Embryonic facial prominence (tissue), 1 donor: ENCODE measurements around the gene MED10.

ENCODE experiments used
- DNase-seq: peaks from one replicate; pipeline ENCODE4 v3.0.0-alpha.2; 2016; ENCODE audit errors: extremely low spot score

Gene MED10

GRCh38 chr5:6350277-6351090, 27.9 kb downstream of the MED10 start:
- DNase-seq, result no peak

GRCh38 chr5:6349387-6349786, 29.0 kb downstream of the MED10 start:
- DNase-seq, result no peak

- DNase-seq, result no peak
Observed at GRCh38 chr5:6348476-6349000, 29.8 kb downstream of the MED10 start.

GRCh38 chr5:6347673-6348072, 30.7 kb downstream of the MED10 start:
- DNase-seq, result no peak

GRCh38 chr5:6347165-6347564, 31.2 kb downstream of the MED10 start:
- no peak for DNase-seq

GRCh38 chr5:6344593-6344989, 33.8 kb downstream of the MED10 start:
- DNase-seq, result no peak

GRCh38 chr5:6343951-6344592, 34.3 kb downstream of the MED10 start:
- DNase-seq, result no peak

GRCh38 chr5:6342689-6343315, 35.5 kb downstream of the MED10 start:
- DNase-seq, result no peak

GRCh38 chr5:6340100-6340499, 38.2 kb downstream of the MED10 start:
- no peak for DNase-seq

- no peak for DNase-seq
Observed at GRCh38 chr5:6338871-6339270, 39.5 kb downstream of the MED10 start.

GRCh38 chr5:6338135-6338534, 40.2 kb downstream of the MED10 start:
- DNase-seq, result no peak

GRCh38 chr5:6333182-6333905, 45.0 kb downstream of the MED10 start:
- DNase-seq, result no peak

GRCh38 chr5:6328173-6328572, 50.2 kb downstream of the MED10 start:
- DNase-seq, result no peak

- DNase-seq, result no peak
Observed at GRCh38 chr5:6326776-6327175, 51.6 kb downstream of the MED10 start.

- no peak for DNase-seq
Observed at GRCh38 chr5:6322163-6322713, 56.1 kb downstream of the MED10 start.
